Right ventricle myocardium superior (tissue), 1 donor: ENCODE results near the gene HOTAIR. TPM values are rescaled to one million over a fixed set of nuclear protein-coding genes. Genes with fewer than 3 reads are reported as not detected.

ENCODE experiments used
- ATAC-seq: fragments of 200-7000 bp; cut with Tn5 transposase; one replicate; pipeline ENCODE4 v1.9.1; 2020; ENCODE audit warnings: mild to moderate bottlenecking; ENCODE audit not compliant: poor library complexity
- DNase-seq: peaks from one replicate; pipeline ENCODE4 v3.0.0-alpha.2; 2020
- intact Hi-C: fragments of 100-400 bp; cut with DNase I; formaldehyde crosslinking; loops from one replicate; pipeline ENCODE4 v1.11.2; 2022
- total RNA-seq: library from RNA; stranded (reverse); fragmentation: NEBNext Ultra II Directional; extraction: Animal tissue kit (Norgen Biotek cat#: 25700); gene quantifications from one replicate; pipeline ENCODE4 v1.2.1, GENCODE V29; 2021
- donor health status: DM: no; HTN: yes; CAD: no; lungs with severe emphysema.

Gene HOTAIR
- total RNA-seq, 1 donor from 2014 or later: not detected

- intact Hi-C loops: no loop called here
- DNase-seq (no peak), ATAC-seq (no peak)
Measured at GRCh38 chr12:54012631-54013409, 38.1 kb upstream of the HOTAIR start.

DNA sequence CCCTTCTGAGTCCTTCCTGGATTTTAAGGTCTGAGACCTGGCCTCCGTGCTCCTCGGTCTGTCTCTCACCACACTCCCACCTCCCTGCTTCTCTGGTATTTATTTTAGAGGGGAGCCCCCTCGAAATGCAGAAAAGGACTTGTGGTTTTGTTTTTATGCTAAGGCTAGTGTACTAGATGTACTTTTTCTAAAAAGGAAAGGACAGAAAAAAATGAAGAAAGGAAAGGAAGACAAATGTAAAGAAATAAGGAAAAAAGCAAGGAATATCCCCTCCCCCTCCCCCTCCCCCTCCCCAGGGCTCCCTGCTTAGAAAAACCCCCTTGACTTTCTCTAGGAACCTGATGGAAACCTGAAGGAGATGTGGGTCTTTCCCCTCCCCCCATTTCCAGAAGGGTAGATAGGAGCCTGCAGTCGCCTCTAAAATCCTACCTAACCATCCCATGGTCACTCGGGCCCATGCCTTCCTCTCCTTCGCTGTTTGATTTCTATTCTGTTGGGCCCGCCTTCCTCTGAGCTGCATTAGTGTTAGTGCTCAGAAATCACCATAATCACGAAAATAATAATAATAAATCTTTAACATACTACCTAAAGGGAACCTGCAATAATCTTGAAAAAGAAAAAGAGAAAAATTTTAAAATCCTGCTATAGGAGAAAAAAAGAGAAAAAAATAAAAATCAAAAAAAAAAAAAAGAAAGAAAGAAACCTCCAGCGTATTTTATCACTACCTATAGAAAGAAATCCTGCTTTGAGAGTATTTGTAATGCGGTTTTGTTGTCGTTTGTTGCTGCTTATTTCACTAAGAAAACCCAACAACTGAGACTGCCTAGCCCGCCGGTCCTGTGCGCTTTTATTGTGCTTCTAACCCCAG lies 37.1 kb upstream of the HOTAIR start:
- ATAC-seq (no peak), DNase-seq (no peak)
- intact Hi-C loops: no loop called here

DNA sequence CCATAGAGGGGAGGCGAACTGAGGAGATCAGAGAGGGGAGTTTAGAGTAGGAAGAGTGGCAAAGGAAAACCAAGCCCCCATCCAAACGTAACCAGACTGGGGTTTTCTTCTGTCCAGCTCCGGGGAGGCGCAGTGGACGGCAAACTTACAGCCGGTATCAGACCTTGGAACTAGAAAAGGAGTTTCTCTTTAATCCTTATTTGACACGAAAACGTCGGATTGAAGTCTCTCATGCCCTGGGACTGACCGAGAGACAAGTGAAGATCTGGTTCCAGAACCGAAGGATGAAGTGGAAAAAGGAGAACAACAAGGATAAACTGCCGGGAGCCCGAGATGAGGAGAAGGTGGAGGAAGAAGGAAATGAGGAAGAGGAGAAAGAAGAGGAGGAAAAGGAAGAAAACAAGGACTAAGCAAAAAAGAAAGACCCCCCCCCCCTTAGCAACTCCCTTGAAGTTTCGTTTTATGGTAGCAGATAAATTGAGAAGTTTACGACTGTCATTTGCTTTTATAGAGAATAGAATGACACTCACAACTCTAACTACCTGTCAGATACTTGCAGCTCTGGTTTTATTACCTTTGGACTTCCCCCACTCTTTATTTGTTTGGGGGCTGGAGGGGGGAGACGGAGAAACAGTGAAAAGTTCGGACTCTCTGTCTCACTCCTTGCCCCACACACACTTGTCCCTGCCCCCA lies 36.4 kb upstream of the HOTAIR start:
- intact Hi-C loops: no loop called here
- DNase-seq: no peak
- no peak for ATAC-seq

DNA sequence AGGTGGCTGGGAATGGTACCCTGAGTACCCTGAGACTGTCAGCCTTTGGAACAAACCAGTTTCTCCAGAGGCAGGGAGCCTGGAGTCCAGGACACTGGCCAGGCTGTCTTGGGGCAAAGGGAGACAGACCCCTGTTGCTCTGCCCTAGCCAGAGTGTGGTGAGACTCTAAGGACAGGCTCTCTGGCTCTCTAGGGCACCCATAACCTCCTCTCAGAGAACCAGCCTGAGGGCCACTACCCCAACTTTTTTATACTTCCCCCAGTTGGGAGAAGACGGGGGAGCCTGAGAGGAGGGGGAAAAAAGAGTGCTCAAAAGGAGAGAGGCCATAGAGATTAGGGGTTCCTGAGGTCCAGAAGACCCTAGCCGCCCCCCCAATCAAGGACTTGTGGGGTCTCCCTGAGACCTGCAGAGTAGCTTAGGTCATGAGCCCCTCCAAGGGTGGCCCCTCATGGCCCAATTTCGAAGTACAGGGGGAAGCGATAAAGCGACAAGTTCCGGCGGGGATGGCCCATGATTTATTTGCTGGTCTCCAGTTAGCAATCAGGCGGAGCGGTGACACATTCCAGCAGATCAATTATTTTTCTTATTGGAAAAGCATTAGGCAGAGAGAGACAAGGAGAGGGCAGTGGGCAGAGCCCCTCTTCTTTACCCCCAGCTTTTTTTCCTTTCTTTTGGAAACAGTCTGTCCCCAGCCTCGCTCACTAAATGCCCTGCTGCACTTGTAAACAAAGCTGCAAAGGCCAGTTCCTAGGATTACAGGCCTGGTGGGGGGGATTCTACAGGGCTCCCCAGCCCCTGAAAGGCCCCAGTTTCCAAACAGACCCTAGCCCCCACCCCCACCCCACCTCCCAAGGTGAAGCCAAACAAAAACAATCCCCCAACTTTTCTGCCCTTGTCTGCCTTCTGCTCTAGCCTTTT lies 35.6 kb upstream of the HOTAIR start:
- ATAC-seq (no peak), DNase-seq (no peak)
- intact Hi-C loops: no loop called here

- DNase-seq: no peak
- intact Hi-C loops: no loop called here
- ATAC-seq: no peak
Measured at GRCh38 chr12:54009171-54010052, 34.7 kb upstream of the HOTAIR start.

DNA sequence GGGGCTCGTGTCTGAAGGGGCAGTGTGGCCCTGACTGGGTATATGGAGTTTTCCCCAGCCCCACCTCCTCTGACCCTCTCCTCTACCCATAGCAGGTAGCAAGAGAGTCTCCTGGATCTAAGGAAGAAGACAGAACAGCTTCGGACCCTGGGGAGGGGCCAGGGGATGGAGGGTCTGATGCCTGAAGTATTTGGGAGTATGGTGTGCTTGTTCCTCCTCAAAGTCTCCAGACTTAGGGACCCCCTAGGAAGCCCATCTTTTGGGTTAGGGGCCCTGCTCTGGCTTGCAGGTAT lies 33.5 kb upstream of the HOTAIR start:
- ATAC-seq: no peak
- DNase-seq: no peak
- intact Hi-C loops: no loop called here

DNA sequence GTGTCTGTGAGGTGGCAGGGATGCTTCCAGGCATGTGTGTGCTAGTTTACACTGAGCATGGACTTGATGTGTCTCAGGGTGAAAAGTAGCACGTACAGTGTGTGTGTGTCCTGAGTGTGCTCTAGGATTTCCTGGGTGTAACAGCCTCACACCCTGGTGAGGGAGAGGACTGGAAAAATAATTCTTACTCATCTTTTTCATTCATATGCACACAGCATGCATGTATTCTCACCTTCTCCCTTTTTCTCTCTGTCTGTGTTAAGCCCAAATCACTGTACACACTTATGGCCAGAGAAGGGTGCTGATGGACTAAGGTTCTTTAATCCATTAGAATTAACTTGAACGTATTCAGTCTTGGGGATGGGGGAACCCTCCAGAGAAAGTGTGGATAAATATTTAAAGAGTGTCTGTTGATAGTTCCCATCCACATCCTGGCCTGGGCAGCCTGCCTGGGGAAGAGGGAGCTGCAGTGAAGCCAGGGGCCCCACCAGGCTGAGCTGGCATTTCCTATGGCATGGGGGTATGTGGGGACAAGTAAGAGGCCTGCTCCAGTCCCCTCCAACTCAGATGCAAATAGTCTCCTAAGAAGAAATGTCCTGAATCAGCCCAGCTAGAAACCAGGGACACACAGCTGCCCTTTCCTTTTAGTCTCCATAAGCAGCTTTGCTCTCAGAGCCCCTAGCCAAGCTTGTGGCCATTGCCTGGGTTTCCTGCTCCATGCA lies 32.9 kb upstream of the HOTAIR start:
- DNase-seq: no peak
- intact Hi-C loops: loop anchor here (2.0 kb wide), 1 partner anchor 185 kb away; no protein-coding TSS in a partner anchor

GRCh38 chr12:54006559-54007220 lies 31.9 kb upstream of the HOTAIR start:
- DNase-seq (no peak), ATAC-seq (no peak)
- intact Hi-C loops: loop anchor here (2.0 kb wide), 1 partner anchor 186 kb away; no protein-coding TSS in a partner anchor

More for the DNA sequence above, 32.9 kb upstream of the HOTAIR start:
- no peak for ATAC-seq

DNA sequence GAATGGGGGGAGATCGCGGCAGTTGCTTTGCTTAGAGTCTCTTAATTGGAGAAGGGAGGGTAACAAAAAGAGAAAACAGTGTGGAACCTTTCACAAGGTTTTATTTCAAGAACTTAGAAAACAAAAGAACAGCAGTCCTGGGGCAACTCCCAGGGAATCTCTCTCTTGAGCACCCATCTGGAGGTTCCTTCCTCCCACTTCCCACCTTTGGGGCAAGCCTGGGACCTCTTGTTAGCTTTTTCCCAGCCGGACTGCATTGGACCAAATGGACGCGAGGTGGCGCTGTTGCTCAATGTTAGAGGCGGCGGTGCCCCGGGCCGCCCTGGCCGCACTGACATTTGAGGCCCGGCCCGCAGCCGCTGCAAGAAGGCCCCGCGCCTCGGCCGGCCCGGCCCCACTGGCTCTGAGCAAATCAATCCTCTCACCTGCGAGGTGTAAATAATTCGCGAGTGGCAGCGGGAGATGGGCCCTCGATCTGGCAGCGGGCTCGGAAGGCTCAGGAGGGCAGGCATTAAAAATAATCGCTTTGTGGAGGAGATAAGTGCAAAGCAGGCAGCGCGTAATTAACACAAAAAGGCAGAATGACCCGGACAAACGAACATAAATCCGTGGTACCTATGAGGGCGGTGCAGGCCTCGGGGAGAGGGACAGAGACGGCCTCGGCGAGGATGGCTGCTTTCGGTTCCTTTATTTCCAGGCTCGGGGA lies 31.3 kb upstream of the HOTAIR start:
- intact Hi-C loops: loop anchor here (2.0 kb wide), 1 partner anchor 187 kb away; no protein-coding TSS in a partner anchor
- peak; percentile 93 for DNase-seq
- ATAC-seq: peak; percentile 96

- no peak for ATAC-seq
- DNase-seq: no peak
- intact Hi-C loops: no loop called here
Measured at GRCh38 chr12:54005531-54005852, 30.7 kb upstream of the HOTAIR start.

- DNase-seq: no peak
- intact Hi-C loops: no loop called here
- ATAC-seq: no peak
Measured at GRCh38 chr12:54004841-54005530, 30.2 kb upstream of the HOTAIR start.

GRCh38 chr12:54004063-54004840 lies 29.5 kb upstream of the HOTAIR start:
- intact Hi-C loops: no loop called here

DNA sequence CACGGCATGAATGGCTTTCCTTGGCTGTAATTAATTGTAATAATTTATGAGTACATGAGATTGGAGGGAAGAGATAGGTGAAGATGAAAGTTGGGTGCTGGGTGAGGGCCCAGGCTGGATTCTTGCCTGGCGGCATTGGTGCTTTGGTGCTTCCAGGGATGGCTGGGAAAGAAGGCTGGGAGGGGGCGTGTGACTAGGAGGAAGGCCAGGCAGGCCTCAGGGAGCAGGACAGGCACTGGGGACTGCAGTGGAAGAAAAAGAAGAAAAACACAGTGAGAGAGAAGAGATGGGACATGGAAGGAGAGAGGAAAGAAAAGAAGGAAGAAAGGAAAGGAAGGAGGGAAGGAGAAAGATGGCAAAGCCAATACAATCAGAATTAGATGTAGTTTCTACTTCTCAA lies 28.9 kb upstream of the HOTAIR start:
- intact Hi-C loops: no loop called here
- ATAC-seq (no peak), DNase-seq (no peak)

More at GRCh38 chr12:54004063-54004840, 29.5 kb upstream of the HOTAIR start:
- DNase-seq: no peak
- ATAC-seq: no peak

- intact Hi-C loops: no loop called here
- DNase-seq: no peak
- ATAC-seq: no peak
Measured at GRCh38 chr12:54002915-54003389, 28.2 kb upstream of the HOTAIR start.
